ENCODE measurements around the gene HELZ. TPM values are rescaled to one million over a fixed set of nuclear protein-coding genes. Genes with fewer than 3 reads are reported as not detected.

HELZ gene
- total RNA-seq, 1 donor from 2014 or later = 44.9 TPM

- no peaks in the 10 kb centered on the region for H4K20me1 ChIP-seq (ENCODE audit: low read depth)
- H3F3A ChIP-seq (ENCODE audit: low read depth) = no peaks in the 10 kb centered on the region
- Mint-ChIP-seq H3K9me3 (no peaks in the 10 kb centered on the region), H3K36me3 (no peaks in the 10 kb centered on the region), H3K4me3 (no peak overlapping the region), H3K4me1 (peaks cover 5% of the 10 kb centered on the region), H3K27me3 (ENCODE audit: insufficient read depth, low read depth) (peaks cover 4% of the 10 kb centered on the region), H3K27ac (no peak overlapping the region)
- H3K27me3 ChIP-seq = no peaks in the 10 kb centered on the region
- no peak overlapping the region for H2AFZ ChIP-seq (replicated peaks)
- no peak overlapping the region for H3K4me2 ChIP-seq
- DNase-seq (ENCODE audit: low spot score) = no peak
- no peaks in the 10 kb centered on the region for H3K36me3 ChIP-seq
- no peak overlapping the region for H3K9ac ChIP-seq
- no peaks in the 10 kb centered on the region for H3K79me2 ChIP-seq (ENCODE audit: low read depth)
- H3K4me3 ChIP-seq = no peak overlapping the region
- no peaks in the 10 kb centered on the region for H3K4me1 ChIP-seq
- TF ChIP-seq EZH2 (IDR thresholded peaks at IDR 0.05) = no peak
- no peak for TF ChIP-seq CTCF (IDR thresholded peaks at IDR 0.05)
- no peak for TF ChIP-seq EZH2phosphoT487 (IDR thresholded peaks at IDR 0.05)
- no peaks in the 10 kb centered on the region for H3K9me3 ChIP-seq (ENCODE audit: low read depth)
- no peak overlapping the region for H3K27ac ChIP-seq
These were observed 185.6 kb downstream of the HELZ start for GRCh38 chr17:67059372-67059771.

GRCh38 chr17:67058036-67058435 is 187.0 kb downstream of the HELZ start:
- Histone ChIP-seq H3K4me1 (no peaks in the 10 kb centered on the region), H2AFZ (replicated peaks) (no peak overlapping the region), H3K36me3 (no peaks in the 10 kb centered on the region), H3K4me3 (no peak overlapping the region), H3K79me2 (ENCODE audit: low read depth) (no peaks in the 10 kb centered on the region), H3K9me3 (ENCODE audit: low read depth) (no peaks in the 10 kb centered on the region), H3F3A (ENCODE audit: low read depth) (no peaks in the 10 kb centered on the region), H3K27me3 (no peaks in the 10 kb centered on the region), H3K27ac (no peak overlapping the region), H3K9ac (no peak overlapping the region), H4K20me1 (ENCODE audit: low read depth) (no peaks in the 10 kb centered on the region), H3K4me2 (no peak overlapping the region)
- Mint-ChIP-seq H3K27me3 (ENCODE audit: insufficient read depth, low read depth) (peaks cover 6% of the 10 kb centered on the region), H3K9me3 (no peaks in the 10 kb centered on the region), H3K4me1 (peaks cover 5% of the 10 kb centered on the region), H3K4me3 (no peak overlapping the region), H3K36me3 (no peaks in the 10 kb centered on the region), H3K27ac (no peak overlapping the region)
- TF ChIP-seq EZH2 (IDR thresholded peaks at IDR 0.05) (no peak), EZH2phosphoT487 (IDR thresholded peaks at IDR 0.05) (no peak), CTCF (IDR thresholded peaks at IDR 0.05) (no peak)
- no peak for DNase-seq (ENCODE audit: low spot score)

GRCh38 chr17:67056746-67057490 is 188.1 kb downstream of the HELZ start:
- no peak for TF ChIP-seq EZH2 (IDR thresholded peaks at IDR 0.05)
- no peak for TF ChIP-seq CTCF (IDR thresholded peaks at IDR 0.05)
- TF ChIP-seq EZH2phosphoT487 (IDR thresholded peaks at IDR 0.05) = no peak
- no peak overlapping the region for H3K4me2 ChIP-seq
- H3K9me3 ChIP-seq (ENCODE audit: low read depth) = no peaks in the 10 kb centered on the region
- H3K4me3 ChIP-seq = no peak overlapping the region
- Mint-ChIP-seq H3K27me3 (ENCODE audit: insufficient read depth, low read depth) (peaks cover 6% of the 10 kb centered on the region), H3K9me3 (no peaks in the 10 kb centered on the region), H3K4me1 (peaks cover 5% of the 10 kb centered on the region), H3K36me3 (no peaks in the 10 kb centered on the region), H3K4me3 (no peak overlapping the region), H3K27ac (no peak overlapping the region)
- no peaks in the 10 kb centered on the region for H4K20me1 ChIP-seq (ENCODE audit: low read depth)
- H3K9ac ChIP-seq = no peak overlapping the region
- H2AFZ ChIP-seq (replicated peaks) = no peak overlapping the region
- no peaks in the 10 kb centered on the region for H3K79me2 ChIP-seq (ENCODE audit: low read depth)
- H3F3A ChIP-seq (ENCODE audit: low read depth) = no peaks in the 10 kb centered on the region
- DNase-seq (ENCODE audit: low spot score) = no peak
- H3K27ac ChIP-seq = no peak overlapping the region
- H3K36me3 ChIP-seq = no peaks in the 10 kb centered on the region
- no peaks in the 10 kb centered on the region for H3K4me1 ChIP-seq
- no peaks in the 10 kb centered on the region for H3K27me3 ChIP-seq
